ENCODE results near the gene SCN2B. TPM values are rescaled to one million over a fixed set of nuclear protein-coding genes. Genes with fewer than 3 reads are reported as not detected.

Gene SCN2B
- total and polyA plus RNA-seq, 2 experiments from 2014 or later: not detected

GRCh38 chr11:118132385-118133151 is 43.9 kb downstream of the SCN2B start:
- Histone ChIP-seq H2AFZ (no peak overlapping the region), H4K20me1 (ENCODE audit: insufficient read depth) (no peaks in the 10 kb centered on the region), H3K9ac (no peak overlapping the region), H3K27me3 (replicated peaks; ENCODE audit: insufficient read depth) (no peaks in the 10 kb centered on the region; the same call in 1 of the 2 replicates), H3K9me3 (ENCODE audit: low read depth) (no peaks in the 10 kb centered on the region), H3F3A (ENCODE audit: insufficient read depth) (no peaks in the 10 kb centered on the region), H3K27ac (no peak overlapping the region), H3K79me2 (ENCODE audit: insufficient read depth) (no peaks in the 10 kb centered on the region), H3K4me3 (no peak overlapping the region), H3K4me1 (ENCODE audit: insufficient read depth) (no peaks in the 10 kb centered on the region), H3K4me2 (ENCODE audit: unreplicated experiment) (no peak overlapping the region), H3K36me3 (ENCODE audit: low read depth) (no peaks in the 10 kb centered on the region), H3K9me2 (ENCODE audit: insufficient read depth) (no peaks in the 10 kb centered on the region)
- no peak for DNase-seq
- WGBS, 2 experiments (ENCODE audit: low coverage in 1 of 2, low lambda C conversion rate in 2 of 2, missing lambda C conversion rate in 2 of 2): 64 to 67% methylated on average over 15 of the region's 15 CpGs
- in situ Hi-C loops (cut with MboI): no loop called here
- TF ChIP-seq EZH2 (IDR thresholded peaks at IDR 0.05; ENCODE audit: insufficient read depth, poor library complexity, severe bottlenecking): no peak
- no peak for TF ChIP-seq EZH2phosphoT487 (IDR thresholded peaks at IDR 0.05; ENCODE audit: insufficient read depth, low read depth)

DNA sequence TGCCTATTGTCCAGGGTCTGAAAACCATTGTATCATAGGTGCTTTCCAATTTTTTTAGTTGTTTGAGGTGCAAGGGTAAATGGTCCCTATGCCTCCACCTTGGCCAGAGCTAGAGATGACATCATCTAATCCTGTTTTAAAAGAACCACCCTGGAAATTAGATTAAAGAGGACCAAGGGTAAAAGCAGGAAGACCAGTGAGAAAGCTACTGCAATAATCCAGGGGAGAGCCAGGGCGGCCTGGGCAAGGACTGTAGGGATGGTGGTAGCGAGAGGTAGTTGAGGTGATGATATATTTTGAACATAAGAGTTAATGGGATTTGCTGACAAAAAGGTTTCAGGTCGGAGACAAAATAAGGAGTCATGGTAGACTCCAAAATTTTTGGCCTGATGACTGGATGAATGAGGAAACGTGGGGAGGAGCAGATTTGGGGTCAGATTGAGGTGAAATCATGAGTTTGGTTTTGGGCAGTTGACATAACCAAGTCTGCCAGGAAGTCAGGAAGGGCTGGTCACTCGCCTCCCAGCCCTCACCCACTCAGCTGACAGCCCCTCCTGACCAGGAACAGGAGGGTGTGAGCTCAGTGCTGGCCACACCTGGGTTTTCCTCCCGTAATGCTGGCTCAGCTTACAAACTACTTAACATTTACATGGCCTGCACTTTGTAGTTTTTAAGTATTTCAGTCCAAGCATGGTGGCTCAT is 46.8 kb downstream of the SCN2B start:
- in situ Hi-C loops (cut with MboI): no loop called here
- Histone ChIP-seq H4K20me1 (ENCODE audit: insufficient read depth) (no peaks in the 10 kb centered on the region), H3K36me3 (ENCODE audit: low read depth) (no peaks in the 10 kb centered on the region), H3K27me3 (replicated peaks; ENCODE audit: insufficient read depth) (no peaks in the 10 kb centered on the region; the same call in 1 of the 2 replicates), H3K4me3 (no peak overlapping the region), H3K9me2 (ENCODE audit: insufficient read depth) (no peaks in the 10 kb centered on the region), H3K9me3 (ENCODE audit: low read depth) (no peaks in the 10 kb centered on the region), H3F3A (ENCODE audit: insufficient read depth) (no peaks in the 10 kb centered on the region), H3K9ac (no peak overlapping the region), H3K4me2 (ENCODE audit: unreplicated experiment) (no peak overlapping the region), H3K4me1 (ENCODE audit: insufficient read depth) (no peaks in the 10 kb centered on the region), H2AFZ (no peak overlapping the region), H3K27ac (no peak overlapping the region), H3K79me2 (ENCODE audit: insufficient read depth) (no peaks in the 10 kb centered on the region)
- DNase-seq: no peak
- TF ChIP-seq EZH2 (IDR thresholded peaks at IDR 0.05; ENCODE audit: insufficient read depth, poor library complexity, severe bottlenecking) (no peak), EZH2phosphoT487 (IDR thresholded peaks at IDR 0.05; ENCODE audit: insufficient read depth, low read depth) (no peak)
- 27% methylated on average over 6 of the region's 6 CpGs for WGBS, 2 experiments (ENCODE audit: low coverage in 1 of 2, low lambda C conversion rate in 2 of 2, missing lambda C conversion rate in 2 of 2)

GRCh38 chr11:118128721-118129470 is 47.5 kb downstream of the SCN2B start:
- Histone ChIP-seq H3K4me2 (ENCODE audit: unreplicated experiment) (no peak overlapping the region), H4K20me1 (ENCODE audit: insufficient read depth) (no peaks in the 10 kb centered on the region), H2AFZ (no peak overlapping the region), H3K9me2 (ENCODE audit: insufficient read depth) (no peaks in the 10 kb centered on the region), H3K79me2 (ENCODE audit: insufficient read depth) (no peaks in the 10 kb centered on the region), H3K27ac (no peak overlapping the region), H3K27me3 (replicated peaks; ENCODE audit: insufficient read depth) (no peaks in the 10 kb centered on the region; the same call in 1 of the 2 replicates), H3K4me3 (no peak overlapping the region), H3K9ac (no peak overlapping the region), H3K36me3 (ENCODE audit: low read depth) (no peaks in the 10 kb centered on the region), H3K9me3 (ENCODE audit: low read depth) (no peaks in the 10 kb centered on the region), H3K4me1 (ENCODE audit: insufficient read depth) (no peaks in the 10 kb centered on the region), H3F3A (ENCODE audit: insufficient read depth) (no peaks in the 10 kb centered on the region)
- no peak for DNase-seq
- in situ Hi-C loops (cut with MboI): no loop called here
- WGBS, 2 experiments (ENCODE audit: low coverage in 1 of 2, low lambda C conversion rate in 2 of 2, missing lambda C conversion rate in 2 of 2): 37 to 39% methylated on average over 11 of the region's 11 CpGs
- TF ChIP-seq EZH2 (IDR thresholded peaks at IDR 0.05; ENCODE audit: insufficient read depth, poor library complexity, severe bottlenecking): no peak
- no peak for TF ChIP-seq EZH2phosphoT487 (IDR thresholded peaks at IDR 0.05; ENCODE audit: insufficient read depth, low read depth)

DNA sequence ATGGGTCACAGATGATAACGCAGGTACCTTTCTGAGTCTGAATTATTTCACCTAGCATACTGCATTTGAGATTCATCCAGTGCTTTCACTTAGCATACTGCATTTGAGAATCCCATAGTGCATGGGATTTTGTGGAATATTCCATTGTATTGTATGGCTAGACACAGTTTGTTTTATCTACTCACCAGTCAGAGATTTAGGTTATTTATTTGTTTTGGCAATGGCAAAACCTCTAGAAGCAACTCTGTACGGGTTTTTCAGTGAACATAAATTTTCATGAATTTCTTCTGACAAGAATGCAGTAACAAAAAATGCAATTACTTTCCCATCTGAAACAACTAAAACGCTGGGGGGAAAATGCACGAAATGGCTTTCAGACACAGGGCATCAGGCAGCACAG is 48.1 kb downstream of the SCN2B start:
- H3K9ac ChIP-seq: no peak overlapping the region
- TF ChIP-seq EZH2 (IDR thresholded peaks at IDR 0.05; ENCODE audit: insufficient read depth, poor library complexity, severe bottlenecking) (no peak), EZH2phosphoT487 (IDR thresholded peaks at IDR 0.05; ENCODE audit: insufficient read depth, low read depth) (no peak)

More for the DNA sequence above, 48.1 kb downstream of the SCN2B start:
- H3K9me3 ChIP-seq (ENCODE audit: low read depth): no peaks in the 10 kb centered on the region
- H3K9me2 ChIP-seq (ENCODE audit: insufficient read depth): no peaks in the 10 kb centered on the region
- in situ Hi-C loops (cut with MboI): no loop called here
- H3F3A ChIP-seq (ENCODE audit: insufficient read depth): no peaks in the 10 kb centered on the region
- H3K4me3 ChIP-seq: no peak overlapping the region
- no peak overlapping the region for H3K27ac ChIP-seq
- 17 to 25% methylated on average over 4 of the region's 4 CpGs for WGBS, 2 experiments (ENCODE audit: low coverage in 1 of 2, low lambda C conversion rate in 2 of 2, missing lambda C conversion rate in 2 of 2)
- DNase-seq: no peak
- no peaks in the 10 kb centered on the region for H4K20me1 ChIP-seq (ENCODE audit: insufficient read depth)
- no peaks in the 10 kb centered on the region for H3K36me3 ChIP-seq (ENCODE audit: low read depth)
- no peak overlapping the region for H2AFZ ChIP-seq
- H3K4me1 ChIP-seq (ENCODE audit: insufficient read depth): no peaks in the 10 kb centered on the region
- no peak overlapping the region for H3K4me2 ChIP-seq (ENCODE audit: unreplicated experiment)
- no peaks in the 10 kb centered on the region for H3K79me2 ChIP-seq (ENCODE audit: insufficient read depth)
- H3K27me3 ChIP-seq (replicated peaks; ENCODE audit: insufficient read depth): no peaks in the 10 kb centered on the region; the same call in 1 of the 2 replicates
